GM12878 (cell line): Measurements from ENCODE around the gene CDK11B.

Experiments used
- CEBPB ChIP-seq, 2 experiments: fragments of 150-350 bp in 1 of 2; IDR thresholded peaks; 2 replicates each; pipeline ENCODE4 v1.6.1; 2012 to 2014; ENCODE audit warnings: low read depth in 2 of 2, low read length in 2 of 2, borderline replicate concordance in 1 of 2, inconsistent platforms in 1 of 2
- ZNF274 ChIP-seq: IDR thresholded peaks from one replicate; pipeline ENCODE4 v1.8.0; 2011; ENCODE audit not compliant: insufficient read length, insufficient read depth

- TF ChIP-seq ZNF274 (no peak), CEBPB (IDR thresholded peaks at IDR 0.05; ENCODE audit: borderline replicate concordance in 1 of 2, low read depth in 2 of 2, low read length in 2 of 2) (no peak)
Observed at GRCh38 chr1:1600861-1601563, 57.8 kb downstream of the CDK11B start.
